OCI-LY7 (cell line): ENCODE results near the gene NAALADL2.

ENCODE experiments used
- CTCF ChIP-seq: fragments of 200-600 bp; sonication (generic); conservative IDR thresholded peaks from 2 replicates; pipeline ENCODE4 v1.5.1; 2014; ENCODE audit warnings: mild to moderate bottlenecking, antibody characterized with exemption, low read length, moderate library complexity, mixed read lengths
- EZH2phosphoT487 ChIP-seq: fragments of 200-600 bp; sonication (generic); IDR thresholded peaks from 2 replicates; pipeline ENCODE4 v1.6.1; 2018; ENCODE audit warnings: low read depth, borderline replicate concordance, mild to moderate bottlenecking, mixed run types, antibody characterized with exemption, low read length, moderate library complexity, mixed read lengths

GRCh38 chr3:174891524-174892203 is 32.5 kb downstream of the NAALADL2 start:
- no peak for TF ChIP-seq CTCF
- no peak for TF ChIP-seq EZH2phosphoT487
